ENCODE measurements around the gene ANKDD1A. TPM values are rescaled to one million over a fixed set of nuclear protein-coding genes. Genes with fewer than 3 reads are reported as not detected.

Gene ANKDD1A
- total RNA-seq, 1 donor from 2014 or later: 1.6 TPM

DNA sequence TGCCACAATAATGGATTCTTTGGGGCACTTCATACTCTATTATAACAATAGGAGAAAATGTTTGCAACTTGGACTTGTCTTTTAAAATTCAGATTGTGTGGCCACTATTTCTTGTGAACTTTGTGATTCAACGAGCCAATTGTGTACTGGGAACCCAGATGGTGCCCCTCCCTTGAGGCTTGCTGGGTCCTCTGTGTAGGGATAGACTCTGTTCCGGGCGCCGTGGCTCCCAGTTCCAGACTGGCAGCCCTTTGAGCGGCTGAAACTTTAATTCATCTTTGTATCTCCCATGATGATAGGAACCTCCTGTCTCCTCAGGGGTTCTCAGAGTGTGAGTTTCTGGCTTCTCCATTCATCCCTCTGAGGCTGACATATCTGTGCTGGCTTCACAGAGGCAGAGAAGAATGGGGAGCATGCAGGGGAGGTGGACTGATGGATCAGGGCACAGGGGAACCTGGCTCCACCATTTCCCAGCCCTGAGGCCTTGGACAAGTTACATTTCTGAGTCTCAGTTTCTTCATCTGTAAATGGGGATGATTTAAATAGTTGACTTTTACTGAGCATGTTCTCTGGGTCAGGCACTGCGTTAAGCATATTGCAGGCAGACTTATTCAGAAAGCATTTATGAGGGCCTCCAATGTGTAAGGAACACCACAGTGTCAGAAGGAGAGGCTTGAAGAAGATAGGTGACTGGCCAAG, 15.2 kb upstream of the ANKDD1A start:
- no peak for ATAC-seq

DNA sequence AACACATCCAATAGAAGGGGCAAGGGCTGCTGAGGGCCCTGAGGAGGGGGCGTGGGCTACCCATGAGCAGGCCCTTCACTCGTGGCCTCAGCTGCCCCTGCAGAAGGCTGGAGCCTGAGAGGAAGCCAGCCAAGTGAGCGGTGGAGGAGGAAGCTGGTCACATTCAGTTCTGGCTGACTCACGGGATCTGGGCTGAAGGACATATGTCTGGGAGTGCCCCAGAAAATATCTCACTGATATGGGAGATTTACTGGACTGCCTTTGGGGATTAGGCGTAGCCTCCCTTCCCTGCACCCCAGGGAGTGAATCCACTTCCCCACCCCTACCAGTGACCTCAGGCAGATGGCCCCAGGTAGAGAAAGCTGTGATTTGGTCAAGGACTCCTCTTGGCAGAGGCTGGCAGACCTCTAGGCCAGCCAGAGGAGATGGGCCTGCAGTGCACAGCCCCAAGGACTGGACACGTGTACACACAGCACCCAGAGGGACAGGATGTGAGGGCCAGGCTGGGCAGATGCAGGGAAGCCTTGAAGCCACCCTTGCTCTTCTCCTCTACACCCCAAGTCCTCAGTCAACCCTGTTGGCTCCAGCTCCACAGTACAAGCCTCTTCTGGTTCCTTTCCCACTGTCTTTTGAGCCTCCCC, 14.2 kb upstream of the ANKDD1A start:
- peak; percentile 17 for ATAC-seq

DNA sequence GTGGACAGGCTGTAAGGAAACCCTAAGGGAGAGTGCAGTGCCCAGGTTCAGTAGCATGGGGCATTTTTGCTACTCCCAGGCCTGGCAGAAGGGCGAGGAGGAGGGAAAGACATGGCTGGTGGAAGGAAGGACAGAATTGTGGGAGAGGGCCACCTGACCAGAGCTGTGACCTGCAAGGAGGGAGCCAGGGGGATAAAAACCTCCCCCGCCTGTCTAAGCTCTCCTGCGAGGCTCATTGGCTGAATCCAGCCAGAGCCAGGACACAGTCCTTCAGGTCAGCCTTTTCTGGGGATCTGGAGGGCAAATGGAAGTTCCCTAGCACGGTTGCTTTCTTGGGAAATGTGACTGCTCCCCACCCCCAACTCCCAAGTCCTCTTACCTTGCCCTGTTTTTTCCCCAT, 13.3 kb upstream of the ANKDD1A start:
- ATAC-seq: no peak

DNA sequence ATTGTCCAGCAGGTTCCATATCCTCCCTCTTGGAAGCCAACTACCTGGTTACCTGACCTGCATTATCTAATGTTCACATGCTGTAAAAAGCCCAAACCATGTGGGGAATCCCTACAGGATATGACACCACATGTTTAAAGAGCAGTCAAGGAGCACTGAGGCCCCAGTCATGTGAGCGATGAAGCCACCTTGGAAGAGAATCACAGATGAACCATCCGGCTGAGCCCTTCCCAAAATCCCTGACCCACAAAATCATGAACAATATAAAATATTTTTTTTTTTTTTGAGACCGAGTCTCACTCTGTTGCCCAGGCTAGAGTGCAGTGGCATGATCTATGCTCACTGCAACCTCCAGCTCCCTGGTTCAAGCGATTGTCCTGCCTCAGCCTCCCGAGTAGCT, 10.6 kb upstream of the ANKDD1A start:
- ATAC-seq: no peak

DNA sequence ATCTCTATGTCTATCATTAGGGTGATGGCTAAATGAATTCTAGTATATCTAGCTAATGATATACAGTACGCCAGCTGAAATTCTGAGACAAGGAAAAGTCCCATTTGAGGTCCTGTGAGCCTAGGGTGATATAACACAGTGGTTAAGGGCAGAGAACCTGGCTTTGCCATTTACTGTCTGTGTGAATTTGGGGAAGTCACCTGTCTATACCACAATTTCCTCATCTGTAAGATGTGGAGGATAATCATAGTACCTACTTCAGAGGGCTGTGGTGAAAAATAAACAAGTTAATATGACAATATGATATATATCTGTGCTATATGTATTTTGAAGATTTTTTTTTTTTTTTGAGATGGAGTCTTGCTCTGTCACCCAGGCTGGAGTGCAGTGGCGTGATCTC, 9.8 kb upstream of the ANKDD1A start:
- ATAC-seq: no peak

DNA sequence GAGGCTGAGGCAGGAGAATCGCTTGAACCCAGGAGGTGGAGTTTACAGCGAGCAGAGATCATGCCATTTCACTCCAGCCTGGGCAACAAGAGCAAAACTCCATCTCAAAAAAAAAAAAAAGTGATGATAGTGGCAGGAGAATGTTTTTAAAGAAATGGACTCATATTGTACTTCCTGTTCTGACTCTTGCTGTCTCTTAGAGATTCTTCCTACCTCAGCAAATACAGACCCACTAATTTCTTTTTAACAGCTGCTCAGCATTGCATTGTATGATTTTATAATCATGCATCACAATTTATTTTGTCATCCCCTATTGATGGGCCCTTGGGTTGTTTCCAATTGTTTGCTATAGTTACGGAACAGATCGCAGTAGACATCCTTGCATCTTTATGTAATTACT, 8.8 kb upstream of the ANKDD1A start:
- no peak for ATAC-seq

DNA sequence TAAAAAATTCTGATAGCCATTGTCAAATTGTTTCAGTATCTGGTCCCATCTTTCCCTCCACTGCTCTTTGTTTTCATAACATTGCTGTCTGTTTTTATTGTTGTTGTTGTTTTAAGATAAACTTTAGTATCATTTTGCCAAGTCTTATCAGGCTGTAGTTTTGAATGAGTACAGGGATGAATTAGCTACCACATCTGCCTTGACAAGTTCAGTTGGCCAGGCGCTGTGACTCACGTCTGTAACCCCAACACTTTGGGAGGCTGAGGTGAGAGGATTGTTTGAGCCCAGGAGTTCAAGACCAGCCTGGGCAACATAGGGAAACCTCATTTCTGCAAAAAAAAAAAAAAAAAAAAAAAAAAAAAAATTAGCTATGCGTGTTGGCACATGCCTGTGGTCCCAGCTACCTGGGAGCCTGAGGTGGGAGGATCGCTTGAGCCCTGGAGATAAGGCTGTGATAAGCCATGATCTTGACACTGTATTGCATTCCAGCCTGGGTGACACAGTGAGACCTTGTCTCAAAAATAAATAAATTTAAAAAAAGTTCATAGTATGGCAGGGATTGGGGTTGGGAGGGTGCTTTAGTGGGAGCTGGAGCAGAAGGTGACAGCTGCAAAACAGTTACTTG, 8.3 kb upstream of the ANKDD1A start:
- no peak for ATAC-seq

DNA sequence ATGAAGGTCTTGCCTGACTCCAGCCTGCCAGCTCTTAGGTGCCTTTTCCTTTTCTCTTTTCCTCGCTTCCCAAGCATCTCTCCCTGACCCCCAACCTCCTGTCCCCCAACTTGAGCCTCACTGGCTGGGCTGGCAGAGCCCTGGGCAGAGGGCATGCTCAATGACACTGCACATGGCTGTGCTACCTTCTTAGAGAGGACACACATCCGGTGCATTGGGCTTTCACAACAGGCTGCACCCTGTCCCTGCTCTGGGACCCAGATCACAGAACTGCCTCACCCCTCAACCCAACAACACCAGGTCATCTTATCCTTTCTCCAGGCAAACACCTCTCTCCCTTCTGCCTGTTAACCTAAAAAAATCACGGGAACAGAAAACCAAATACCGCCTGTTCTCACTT, 7.5 kb upstream of the ANKDD1A start:
- ATAC-seq: no peak

DNA sequence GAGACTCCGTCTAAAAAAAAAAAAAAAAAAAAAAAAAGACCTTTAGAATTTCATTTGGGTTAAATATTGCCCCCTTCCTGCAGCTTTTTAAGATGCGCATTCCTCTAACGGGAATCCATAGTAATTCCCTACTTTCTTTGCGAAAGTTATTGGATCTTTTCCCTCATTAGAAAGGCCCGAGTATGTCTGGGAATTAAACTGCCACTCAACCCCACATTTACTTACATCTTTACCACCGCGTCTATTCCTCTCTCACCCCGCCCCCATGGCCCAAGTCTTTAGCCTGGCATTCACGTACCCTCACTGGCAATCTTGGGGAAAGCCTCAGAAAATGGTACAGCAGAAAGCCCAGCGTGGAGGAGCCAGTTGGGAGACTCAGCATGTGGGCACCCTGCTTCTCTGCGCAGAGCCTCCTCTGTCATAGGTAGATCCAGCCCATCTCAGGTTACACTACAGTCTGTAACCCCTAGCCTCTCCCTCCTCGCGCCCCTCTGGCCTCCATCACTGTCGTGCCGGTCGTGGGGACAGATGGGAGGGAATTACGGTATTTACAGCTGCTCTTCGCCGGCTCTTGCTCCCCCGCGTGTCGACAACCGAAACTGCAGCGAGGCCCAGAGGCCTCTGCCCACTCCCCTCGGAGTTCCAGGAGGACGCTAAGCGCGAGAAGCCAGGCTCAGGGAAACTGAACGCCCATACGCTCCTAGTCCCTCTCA, 6.4 kb upstream of the ANKDD1A start:
- peak; percentile 73 for ATAC-seq

DNA sequence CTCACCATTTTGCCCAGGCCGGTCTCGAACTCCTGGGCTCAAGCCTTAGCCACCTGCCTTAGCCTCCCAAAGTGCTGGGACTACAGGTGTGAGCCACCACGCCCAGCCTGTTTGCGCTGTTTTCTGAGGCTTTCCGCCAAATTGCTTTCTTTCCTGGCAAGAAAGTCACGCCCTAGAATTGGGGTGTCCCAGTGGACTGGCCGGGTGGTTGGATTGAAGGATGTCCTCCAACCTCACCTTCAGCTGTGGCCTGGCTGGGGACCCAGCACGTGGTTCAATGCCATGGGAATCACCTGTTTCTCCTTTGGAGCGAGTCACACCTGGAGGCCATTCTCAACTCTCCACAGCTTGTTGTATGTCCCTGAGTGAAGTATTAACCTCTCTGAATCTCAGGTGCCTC, 5.8 kb upstream of the ANKDD1A start:
- ATAC-seq: no peak

DNA sequence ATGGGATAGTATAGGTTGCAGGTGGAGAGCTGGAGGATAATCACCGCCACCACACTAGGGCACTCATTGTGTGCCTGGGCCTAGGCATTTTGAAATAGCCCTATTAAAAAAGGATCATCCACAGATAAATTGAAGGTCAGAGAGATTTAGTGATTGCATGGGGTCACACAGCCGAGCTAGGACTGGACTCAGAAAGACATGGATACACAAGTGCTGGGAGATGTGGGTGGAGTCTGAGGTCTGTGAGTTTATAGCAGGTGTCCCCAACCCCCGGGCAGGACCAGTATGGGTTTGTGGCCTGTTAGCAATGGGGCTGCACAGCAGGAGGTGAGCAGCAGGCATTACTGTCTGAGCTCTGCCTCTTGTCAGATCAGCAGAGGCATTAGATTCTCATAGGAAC, 5.3 kb upstream of the ANKDD1A start:
- no peak for ATAC-seq

DNA sequence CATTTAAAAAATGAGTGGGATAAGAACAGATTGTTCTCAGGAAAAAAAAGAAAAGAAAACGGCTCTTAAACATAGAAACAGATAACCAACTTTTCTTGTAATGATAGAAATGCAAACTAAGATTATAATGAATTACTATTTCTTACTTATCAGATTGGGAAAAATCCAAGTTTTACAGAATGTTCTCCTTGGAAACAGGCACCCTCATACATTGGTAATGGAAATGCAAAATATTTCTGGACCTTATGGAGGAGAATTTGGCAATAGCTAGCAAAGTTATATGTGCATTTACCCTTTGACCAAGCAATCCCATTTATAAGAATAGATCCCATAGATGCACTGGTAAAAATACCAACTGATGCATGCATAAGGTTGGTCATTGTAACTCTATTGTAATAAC, 3.7 kb upstream of the ANKDD1A start:
- ATAC-seq: no peak

DNA sequence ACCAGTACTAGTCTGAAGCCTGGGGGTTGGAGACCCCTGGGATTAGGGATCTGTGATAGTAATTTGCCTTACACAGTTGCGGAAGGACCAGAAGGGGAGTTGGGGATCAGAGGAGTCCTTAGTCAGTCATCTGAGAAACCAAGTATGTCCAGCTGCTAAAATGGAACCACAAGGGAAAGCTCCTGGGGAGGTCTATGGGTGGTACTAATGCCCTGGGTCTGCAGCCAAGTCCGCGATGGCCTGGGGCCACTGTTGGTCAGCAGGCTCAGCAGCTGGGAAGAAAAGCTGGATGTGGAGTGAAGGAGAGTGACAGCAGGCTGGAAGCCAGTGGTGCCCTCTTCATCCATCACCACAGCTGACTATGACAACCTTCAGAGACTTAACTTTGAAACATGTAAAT, 2.2 kb upstream of the ANKDD1A start:
- no peak for ATAC-seq

DNA sequence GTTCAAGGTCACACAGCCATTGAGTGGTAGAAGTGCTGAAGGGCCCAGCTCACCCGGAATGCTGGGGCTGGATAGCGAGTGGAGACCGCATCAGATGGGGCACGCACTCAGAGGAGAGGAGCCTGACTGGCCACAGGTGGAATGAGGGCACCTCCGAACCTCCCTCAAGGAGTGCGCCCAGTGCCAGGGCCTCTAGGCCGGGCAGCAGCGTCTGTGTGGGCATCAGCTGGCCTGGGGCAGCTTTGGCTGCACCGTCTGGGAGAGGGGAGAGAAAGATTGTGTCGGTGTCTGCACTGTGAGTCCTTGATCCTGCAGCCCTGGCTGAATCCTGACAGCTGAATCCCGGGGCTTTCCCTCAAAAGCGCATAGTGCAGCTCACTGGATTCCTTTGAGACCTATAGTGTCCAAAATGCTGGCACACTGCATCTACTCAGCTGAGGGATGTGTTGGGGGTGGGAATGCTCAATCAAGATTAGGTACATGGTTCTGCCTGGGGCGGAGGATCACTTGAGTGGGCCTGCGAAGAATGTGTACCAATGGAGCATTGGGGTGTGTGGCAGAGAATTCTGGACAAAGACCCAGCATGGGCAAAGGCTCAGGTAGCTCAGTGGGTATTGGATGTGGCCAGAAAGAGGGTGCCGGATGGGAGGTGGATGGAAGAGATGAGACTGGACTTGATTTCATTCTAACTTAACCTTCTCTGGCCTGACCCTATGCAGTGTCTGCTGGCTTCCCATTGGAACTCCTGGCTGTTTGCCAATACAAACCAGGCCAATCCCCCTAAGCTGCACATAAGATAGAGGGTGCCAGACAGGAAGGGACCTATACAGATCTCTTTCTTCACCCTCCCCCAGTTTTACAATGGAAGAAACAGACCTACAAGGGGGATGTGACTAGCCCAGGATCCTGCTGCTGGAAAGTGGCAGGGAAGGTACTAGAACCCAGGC, 950 bp downstream of the ANKDD1A start:
- ATAC-seq: peak; percentile 14

DNA sequence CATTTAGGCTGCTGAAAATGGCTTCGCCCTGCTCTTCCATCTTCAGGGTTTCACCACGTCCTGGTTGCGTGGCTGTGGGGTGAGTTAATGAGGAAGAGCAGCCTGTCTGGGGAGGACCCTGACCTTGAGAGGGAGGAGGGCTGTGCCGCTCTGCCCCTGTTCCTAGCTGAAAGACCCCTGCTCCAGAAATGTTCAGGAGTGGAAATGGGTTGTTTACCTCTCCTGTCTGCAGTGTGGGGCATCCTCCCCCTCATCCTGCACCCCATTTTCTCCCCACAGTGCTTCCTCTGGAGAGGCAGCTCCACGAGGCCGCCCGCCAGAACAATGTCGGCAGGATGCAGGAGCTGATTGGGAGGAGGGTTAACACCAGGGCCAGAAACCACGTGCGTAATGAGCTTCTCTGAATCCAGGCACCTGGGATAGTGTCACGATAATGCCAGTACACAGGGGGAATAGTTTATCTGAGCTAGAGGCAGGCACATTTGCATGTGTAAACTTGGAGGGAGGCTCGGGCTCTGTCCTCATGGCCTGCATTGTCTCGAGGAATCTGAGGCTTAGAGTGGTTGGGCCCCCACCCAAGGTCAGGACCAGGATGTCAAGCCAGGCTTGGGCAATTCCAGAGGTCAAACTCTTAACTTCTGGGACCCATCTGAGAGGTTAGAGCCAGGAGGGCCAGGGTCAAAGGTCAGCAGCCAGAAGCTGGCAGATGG, 4.0 kb downstream of the ANKDD1A start:
- no peak for ATAC-seq

DNA sequence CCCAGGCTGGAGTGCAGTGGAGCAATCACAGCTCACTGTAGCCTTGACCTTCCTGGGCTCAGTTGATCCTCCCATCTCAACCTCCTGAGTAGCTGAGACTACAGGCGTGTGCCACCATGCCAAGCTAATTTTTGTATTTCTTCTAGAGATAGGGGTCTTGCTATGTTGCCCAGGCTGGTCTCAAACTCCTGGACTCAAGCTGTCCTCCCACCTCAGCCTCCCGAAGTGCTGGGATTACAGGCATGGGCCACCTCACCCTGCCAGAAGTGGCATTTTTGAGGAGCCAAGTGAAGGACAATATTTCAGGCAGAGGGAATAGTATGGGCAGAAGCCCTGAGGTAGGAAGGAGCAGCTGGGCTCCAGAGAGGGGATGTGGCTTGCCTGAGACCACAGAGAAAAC, 4.7 kb downstream of the ANKDD1A start:
- ATAC-seq: no peak

DNA sequence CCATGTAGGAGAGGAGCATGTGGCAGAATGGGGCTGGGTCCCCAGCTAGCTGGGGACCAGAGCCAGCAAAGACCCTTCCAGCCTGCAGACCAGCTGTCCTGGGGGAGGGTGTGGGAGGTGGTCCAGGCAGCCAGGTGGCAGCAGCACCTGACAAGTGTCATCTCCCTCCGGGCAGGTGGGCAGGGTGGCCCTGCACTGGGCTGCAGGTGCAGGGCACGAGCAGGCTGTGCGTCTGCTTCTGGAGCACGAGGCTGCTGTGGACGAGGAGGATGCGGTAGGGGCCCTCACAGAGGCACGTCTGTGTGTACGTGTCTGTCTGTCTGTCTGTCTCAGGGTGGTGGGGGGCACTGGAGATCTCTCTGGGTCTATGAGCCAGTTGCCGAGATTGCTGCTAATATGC, 5.5 kb downstream of the ANKDD1A start:
- ATAC-seq: no peak

DNA sequence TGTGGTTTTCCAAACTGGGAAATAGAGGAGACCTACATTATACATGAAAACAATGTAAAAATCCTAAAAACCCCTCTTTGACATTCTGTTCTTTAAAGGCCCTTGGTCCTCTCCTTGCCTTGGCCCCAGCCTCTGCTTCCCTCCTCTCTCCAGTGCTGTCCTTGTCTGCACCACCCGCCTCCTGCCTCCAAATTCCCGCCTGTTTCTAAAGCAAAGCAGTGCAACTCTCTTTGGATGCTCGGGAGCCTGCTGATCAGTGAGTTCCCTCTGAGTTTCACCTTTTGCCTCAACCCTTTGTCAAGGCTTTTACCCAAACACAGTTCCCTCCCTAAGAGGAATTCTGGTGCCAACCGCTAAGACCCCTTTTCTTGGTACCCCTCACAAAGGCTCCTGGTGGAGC, 8.0 kb downstream of the ANKDD1A start:
- no peak for ATAC-seq

DNA sequence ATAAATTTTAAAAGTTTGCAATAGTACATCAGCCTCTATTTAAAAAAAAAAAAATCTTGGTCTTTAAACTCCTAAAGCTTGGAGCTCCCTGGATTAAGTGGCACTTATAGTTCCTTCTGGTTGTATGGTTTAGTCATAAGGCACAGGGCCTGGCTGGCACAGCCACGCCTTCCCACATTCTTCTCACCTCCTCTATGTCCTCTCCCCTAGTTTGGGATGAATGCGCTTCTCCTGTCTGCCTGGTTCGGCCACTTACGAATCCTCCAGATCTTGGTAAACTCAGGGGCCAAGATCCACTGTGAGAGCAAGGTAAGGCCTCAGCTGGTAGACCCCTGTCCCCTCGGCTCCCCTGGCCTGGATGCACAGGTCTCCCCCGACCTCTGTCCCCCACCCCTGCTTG, 10.0 kb downstream of the ANKDD1A start:
- peak; percentile 92 for ATAC-seq

DNA sequence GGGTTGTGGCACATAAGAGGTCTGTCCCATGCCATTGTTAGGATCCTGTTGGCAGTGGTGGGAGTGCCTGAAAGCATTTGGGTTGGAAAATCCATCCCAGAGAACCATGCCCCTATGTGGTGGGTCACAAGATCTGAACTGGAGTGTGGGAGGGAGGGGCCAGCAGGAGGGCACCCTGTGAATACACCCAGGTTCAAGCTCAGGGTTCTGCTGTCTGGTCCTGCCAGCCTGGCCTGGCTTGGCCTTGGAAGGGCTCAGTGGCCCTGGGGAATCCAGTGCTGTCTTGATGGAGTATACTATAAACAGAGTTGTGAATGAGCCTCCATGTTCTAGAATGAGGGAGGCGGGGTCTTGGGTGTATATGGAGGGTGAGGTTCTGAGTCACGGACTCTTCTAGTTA, 11.8 kb downstream of the ANKDD1A start:
- no peak for ATAC-seq

Data from esophagus mucosa (tissue), 1 donor.